WI38 (cell line): Measurements from ENCODE around the gene ASIC4.

Experiments used
- H3K4me3 ChIP-seq: 2 replicates; pipeline ENCODE4 v1.5.1; 2011; ENCODE audit warnings: low read depth, mild to moderate bottlenecking, control low read depth, low read length
- TF ChIP-seq, protein P1 (sequence below): IDR thresholded peaks from 2 replicates; pipeline ENCODE4 v1.5.1; 2012; ENCODE audit warnings: low read depth, mild to moderate bottlenecking, control low read depth, low read length

The ASIC4 gene

DNA sequence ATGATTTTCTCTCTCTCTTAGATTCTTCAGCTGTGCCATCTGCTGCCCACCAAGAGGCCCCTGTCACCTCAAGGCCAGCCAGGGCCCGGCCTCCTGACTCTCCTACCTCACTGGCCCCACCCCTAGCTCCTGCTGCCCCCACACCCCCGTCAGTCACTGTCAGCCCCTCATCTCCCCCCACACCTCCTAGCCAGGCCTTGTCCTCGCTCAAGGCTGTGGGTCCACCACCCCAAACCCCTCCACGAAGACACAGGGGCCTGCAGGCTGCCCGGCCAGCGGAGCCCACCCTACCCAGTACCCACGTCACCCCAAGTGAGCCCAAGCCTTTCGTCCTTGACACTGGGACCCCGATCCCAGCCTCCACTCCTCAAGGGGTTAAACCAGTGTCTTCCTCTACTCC is 25.0 kb upstream of the ASIC4 start:
- TF ChIP-seq, protein P1, sequence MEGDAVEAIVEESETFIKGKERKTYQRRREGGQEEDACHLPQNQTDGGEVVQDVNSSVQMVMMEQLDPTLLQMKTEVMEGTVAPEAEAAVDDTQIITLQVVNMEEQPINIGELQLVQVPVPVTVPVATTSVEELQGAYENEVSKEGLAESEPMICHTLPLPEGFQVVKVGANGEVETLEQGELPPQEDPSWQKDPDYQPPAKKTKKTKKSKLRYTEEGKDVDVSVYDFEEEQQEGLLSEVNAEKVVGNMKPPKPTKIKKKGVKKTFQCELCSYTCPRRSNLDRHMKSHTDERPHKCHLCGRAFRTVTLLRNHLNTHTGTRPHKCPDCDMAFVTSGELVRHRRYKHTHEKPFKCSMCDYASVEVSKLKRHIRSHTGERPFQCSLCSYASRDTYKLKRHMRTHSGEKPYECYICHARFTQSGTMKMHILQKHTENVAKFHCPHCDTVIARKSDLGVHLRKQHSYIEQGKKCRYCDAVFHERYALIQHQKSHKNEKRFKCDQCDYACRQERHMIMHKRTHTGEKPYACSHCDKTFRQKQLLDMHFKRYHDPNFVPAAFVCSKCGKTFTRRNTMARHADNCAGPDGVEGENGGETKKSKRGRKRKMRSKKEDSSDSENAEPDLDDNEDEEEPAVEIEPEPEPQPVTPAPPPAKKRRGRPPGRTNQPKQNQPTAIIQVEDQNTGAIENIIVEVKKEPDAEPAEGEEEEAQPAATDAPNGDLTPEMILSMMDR = no peak
- no peak overlapping the region for H3K4me3 ChIP-seq

DNA sequence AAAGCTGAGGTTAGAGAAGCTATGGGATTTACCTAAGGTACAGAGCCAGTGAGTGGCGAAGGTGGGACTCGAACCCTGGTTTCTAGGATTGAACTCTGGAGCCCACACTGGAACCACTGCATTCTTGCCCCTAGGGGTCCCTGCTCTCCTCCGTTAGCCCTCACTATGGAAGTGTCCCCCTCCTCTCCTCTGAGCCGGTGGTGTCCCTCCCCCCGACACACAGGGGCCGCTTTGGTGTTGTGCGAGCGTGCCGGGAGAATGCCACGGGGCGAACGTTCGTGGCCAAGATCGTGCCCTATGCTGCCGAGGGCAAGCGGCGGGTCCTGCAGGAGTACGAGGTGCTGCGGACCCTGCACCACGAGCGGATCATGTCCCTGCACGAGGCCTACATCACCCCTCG is 24.1 kb upstream of the ASIC4 start:
- TF ChIP-seq, protein P1 = no peak
- H3K4me3 ChIP-seq = no peak overlapping the region

- TF ChIP-seq, protein P1 = no peak
- H3K4me3 ChIP-seq = no peak overlapping the region
Measured at GRCh38 chr2:219490600-219491130, 23.6 kb upstream of the ASIC4 start.

- TF ChIP-seq, protein P1 = no peak
- H3K4me3 ChIP-seq = no peak overlapping the region
Measured at GRCh38 chr2:219491278-219491963, 22.9 kb upstream of the ASIC4 start.

GRCh38 chr2:219492575-219492974 is 21.7 kb upstream of the ASIC4 start:
- H3K4me3 ChIP-seq = no peak overlapping the region
- TF ChIP-seq, protein P1 = no peak

DNA sequence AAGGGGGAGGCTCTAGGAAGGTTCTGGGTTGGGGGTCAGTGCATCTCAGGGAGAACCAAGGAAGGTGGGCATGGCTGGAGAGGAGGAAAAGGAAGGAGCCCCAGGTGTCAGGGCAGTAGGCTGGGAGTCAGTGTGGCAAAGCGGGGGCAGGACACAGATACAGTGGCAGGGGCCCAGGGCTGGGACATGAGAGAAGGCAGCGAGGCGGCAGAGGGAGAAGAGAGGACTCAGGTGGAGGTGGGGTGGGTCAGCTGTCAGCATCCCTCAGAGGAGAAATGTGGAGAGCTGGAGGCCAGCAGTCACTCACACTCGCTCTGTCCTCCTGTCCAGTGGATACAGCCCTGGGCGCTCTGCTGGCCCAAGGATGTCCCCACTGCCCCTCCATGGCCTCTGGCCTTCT is 21.2 kb upstream of the ASIC4 start:
- TF ChIP-seq, protein P1 = no peak
- no peak overlapping the region for H3K4me3 ChIP-seq

DNA sequence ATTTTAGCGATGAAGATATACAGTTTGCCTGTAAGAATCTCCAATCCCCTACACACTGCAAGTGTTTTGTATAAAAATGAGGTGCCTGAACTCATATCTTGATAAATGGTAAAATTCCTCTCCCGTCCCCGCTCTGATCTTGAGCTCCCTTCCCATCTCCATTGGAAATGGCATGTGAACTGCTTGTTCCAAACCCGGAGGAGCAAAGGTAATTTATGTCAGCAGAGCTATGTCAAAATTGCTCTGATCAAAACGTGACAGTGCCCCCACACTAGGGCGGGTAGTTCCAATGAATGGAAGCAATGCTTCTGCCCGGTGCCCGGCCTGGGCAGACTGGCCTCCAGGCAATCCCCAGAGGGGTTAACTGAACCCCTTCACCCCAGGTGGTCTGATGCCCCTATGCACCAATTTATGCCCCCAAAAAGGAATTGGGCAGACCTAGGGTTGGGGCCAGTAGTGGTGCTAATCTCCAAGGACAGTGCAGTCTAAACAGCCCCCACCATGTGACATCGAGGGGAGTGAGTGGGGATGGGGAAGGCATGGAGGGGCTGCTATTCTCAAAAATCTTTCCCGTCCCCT is 19.2 kb upstream of the ASIC4 start:
- TF ChIP-seq, protein P1 = no peak
- H3K4me3 ChIP-seq = no peak overlapping the region
